ENCODE measurements around the gene TDRD10.
A peak's percentile ranks its signal among the peaks of the same experiment; 100 is the strongest.

DNA sequence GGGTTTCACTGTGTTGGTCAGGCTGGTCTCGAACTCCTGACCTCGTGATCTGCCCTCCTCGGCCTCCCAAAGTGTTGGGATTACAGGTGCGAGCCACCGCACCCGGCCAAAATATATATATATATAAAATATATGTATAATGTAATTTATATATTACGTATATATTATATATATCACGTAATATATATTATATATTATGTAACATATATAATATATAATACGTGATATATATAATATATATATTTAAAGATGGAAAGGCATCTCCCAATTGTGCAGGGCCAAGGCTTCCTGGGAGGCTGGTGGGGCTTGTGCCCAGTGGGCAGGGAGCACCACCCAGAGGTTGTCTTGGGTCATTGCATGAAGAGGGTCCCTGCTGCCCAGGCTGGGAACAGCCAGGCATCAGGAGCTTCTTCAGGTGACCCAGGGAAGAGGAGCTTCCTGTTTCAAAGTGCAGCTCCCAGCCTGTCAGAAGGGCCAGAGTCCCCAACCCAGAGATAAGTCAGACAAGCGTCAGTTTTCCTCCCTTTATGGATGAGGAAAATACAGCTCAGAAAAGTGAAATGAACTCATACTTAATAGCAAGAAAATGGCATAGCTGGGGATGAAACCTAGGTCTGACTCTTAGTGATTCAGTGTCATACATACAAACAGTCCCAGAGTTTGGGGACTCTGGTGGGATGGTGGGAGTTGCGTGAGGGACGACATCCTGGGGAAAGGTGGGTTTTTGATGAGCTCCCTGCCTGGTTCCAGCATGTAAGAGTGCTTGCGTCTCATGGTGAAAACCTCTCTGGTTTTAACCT lies 44.4 kb downstream of the TDRD10 start:
- TF ChIP-seq, protein P1, sequence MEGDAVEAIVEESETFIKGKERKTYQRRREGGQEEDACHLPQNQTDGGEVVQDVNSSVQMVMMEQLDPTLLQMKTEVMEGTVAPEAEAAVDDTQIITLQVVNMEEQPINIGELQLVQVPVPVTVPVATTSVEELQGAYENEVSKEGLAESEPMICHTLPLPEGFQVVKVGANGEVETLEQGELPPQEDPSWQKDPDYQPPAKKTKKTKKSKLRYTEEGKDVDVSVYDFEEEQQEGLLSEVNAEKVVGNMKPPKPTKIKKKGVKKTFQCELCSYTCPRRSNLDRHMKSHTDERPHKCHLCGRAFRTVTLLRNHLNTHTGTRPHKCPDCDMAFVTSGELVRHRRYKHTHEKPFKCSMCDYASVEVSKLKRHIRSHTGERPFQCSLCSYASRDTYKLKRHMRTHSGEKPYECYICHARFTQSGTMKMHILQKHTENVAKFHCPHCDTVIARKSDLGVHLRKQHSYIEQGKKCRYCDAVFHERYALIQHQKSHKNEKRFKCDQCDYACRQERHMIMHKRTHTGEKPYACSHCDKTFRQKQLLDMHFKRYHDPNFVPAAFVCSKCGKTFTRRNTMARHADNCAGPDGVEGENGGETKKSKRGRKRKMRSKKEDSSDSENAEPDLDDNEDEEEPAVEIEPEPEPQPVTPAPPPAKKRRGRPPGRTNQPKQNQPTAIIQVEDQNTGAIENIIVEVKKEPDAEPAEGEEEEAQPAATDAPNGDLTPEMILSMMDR (IDR thresholded peaks at IDR 0.05; ENCODE audit: low read length) = peak; percentile 80
- TF ChIP-seq EZH2 (optimal IDR thresholded peaks at IDR 0.05; ENCODE audit: low read depth, low read length) (no peak), EZH2phosphoT487 (IDR thresholded peaks at IDR 0.05; ENCODE audit: low read length) (no peak)

Data from MM.1S (cell line).